ENCODE results near the gene SYNGR4.
"Not testable (repeated sequence)": the region's sequence is repeated elsewhere in the genome, so short reads cannot be mapped to it uniquely, and the experiment has no call there.

Gene SYNGR4, protein sequence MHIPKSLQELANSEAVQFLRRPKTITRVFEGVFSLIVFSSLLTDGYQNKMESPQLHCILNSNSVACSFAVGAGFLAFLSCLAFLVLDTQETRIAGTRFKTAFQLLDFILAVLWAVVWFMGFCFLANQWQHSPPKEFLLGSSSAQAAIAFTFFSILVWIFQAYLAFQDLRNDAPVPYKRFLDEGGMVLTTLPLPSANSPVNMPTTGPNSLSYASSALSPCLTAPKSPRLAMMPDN

DNA sequence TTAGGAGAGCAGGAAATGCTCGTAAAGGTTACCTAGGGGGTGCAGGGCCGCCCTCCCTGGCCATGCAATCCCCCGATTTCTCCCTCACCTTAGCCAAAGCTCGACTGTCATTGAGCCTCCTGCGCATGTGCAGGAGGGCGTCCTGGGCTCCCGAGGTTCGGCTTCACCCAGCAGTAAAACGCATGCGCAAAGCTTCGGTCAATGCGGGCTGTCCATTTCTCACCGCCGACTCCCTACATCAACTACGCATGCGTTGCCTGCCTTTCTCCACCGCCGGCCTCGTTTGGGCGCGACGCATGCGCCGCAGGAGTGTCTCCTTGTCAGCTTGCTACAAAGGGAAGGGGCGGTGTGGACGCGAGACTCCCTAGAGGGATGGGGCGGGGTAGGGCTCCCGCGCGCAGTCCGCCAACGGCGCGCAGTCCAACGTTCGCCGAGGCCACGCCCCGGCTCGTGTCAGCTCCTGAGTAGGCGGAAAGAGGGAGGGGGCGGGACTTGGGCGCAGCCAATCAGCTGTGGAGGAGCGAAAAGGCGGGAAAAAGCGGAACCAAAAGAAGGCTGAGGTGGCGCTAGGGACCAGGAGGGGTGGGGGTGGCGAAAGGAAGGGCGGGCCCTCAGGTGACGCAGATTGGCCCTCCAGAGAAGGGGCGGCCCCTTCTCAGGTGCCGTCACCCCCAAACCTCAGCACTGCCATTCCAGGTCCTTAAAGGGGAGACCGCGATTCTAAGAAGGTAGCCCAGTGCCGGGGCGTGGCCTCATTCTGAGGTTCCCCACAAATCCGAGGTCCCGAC lies at the start of gene SYNGR4, which contains the start of gene TMEM143:
Gene SYNGR4, plus strand, starts transcription at position 558 of the 788 bp plus-strand sequence. CDS start 1,476 bp downstream, outside the sequence.
Gene TMEM143, minus strand, starts transcription at position 131 of the 788 bp plus-strand sequence. Its CDS starts 20 bp downstream, at position 111.
- peak; percentile 98 for DNase-seq

DNA sequence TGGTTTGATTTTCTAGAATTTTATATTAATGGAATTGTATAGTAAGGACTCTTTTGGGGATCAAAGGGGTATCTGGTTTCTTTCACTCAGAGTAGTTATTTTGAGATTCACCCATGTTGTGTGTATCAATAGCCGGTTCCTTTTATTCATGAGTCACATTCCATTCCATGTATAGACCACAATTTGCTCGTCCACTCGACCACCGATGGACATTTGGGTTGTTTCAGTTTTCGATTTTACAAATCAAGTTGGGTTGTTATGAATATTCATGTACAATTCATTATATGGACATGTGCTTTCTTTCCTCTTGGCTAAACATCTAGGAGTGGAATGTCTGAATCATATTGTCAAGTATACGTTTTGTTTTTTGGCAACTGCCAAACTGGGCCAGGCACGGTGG lies 48.5 kb upstream of the SYNGR4 start:
- DNase-seq: no peak

DNA sequence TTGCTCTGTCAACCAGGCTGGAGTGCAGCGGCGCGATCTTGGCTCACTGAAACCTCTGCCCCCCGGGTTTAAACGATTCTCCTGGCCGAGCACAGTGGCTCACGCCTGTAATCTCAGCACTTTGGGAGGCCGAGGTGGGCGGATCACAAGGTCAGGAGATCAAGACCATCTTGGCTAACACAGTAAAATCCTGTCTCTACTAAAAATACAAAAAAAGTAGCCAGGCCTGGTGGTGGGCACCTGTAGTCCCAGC lies 46.5 kb upstream of the SYNGR4 start:
- DNase-seq: not testable (repeated sequence)

DNA sequence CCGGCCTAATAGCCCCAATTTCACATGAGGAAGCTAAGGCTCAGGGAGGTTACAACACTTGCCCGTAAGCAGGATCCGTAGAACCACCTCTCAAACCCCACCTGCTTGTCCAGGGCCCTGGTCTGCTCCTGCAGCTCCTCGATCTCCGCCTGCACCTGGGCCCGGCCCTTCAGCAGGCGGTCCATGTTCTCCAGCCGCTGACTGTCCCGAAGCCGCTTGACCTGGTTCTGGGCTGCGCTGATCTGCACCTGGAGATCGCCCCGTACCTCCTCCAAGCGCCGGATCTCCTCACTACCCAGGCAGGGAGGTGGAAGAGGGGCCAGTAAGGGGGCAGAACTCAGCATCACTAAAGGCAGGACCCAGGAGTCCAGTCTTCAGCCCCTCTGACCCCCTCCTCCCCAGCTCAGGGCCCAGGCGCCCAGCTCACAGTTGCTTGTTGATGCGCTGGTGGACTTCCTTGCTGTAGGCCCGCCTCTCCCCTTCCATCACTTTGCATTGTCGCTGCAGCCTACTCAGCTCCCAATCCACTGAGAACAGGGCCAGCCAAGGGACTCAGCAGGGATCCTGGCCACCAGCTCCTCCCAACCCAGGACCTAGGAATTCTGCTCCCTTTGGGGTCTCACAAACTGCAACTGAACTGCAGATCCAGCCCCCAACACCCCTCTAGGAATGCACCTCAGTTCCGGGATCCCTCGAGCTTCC lies 45.7 kb upstream of the SYNGR4 start:
- no peak for DNase-seq

DNA sequence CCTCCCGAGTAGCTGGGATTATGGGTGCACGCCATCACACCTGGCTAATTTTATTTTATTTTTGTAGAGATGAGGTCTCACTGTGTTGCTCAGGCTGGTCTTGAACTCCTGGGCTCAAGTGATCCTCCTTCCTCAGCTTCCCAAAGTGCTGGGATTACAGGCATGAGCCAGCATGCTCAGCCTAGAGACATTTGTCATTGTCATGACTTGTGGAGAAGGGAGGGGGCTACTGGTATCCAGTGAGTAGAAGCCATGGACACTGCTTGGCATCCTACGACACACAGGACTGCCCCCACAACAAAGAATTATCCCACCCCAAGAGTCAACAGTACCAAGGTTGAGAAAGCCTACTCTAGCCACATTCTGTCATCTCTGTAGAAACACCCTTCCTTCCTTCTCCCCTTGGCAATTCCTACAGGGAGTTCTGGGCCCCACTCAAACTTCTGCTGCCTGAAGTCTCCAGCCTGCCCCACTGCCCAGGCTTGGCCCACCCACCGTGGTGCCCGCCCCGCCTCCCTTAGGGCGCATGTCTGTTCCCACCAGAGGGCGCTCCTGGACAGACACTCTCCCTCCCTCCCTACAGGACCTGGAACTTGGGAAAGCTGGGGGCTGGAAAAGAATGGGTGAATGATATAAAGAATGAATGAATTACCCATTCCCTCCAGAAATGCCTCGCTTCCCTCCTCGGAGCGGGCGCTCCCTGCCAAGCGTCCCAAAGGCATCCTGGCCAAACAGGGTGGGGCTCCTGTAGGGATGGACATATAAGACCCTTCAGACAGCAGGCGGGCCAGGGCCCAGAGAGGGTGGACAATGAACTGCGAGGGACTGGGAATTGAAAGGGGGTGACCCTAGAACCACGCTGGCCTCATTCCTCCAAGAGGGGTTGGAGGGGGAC lies 44.3 kb upstream of the SYNGR4 start:
- peak; percentile 56 to 62 for DNase-seq

DNA sequence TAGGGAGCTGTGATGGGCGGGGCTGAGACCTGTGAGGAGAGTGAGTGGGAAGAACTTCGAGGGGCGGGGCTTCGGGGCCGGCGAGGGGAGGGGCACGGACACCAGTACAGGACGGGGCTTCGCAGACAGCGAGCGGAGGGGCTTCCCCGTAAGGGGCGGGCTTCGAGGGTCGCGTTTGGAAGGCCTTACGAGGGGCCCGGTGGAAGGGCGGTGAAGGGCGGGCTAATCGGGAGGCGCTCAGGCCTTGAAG lies 42.9 kb upstream of the SYNGR4 start:
- peak; percentile 94 to 96 for DNase-seq

DNA sequence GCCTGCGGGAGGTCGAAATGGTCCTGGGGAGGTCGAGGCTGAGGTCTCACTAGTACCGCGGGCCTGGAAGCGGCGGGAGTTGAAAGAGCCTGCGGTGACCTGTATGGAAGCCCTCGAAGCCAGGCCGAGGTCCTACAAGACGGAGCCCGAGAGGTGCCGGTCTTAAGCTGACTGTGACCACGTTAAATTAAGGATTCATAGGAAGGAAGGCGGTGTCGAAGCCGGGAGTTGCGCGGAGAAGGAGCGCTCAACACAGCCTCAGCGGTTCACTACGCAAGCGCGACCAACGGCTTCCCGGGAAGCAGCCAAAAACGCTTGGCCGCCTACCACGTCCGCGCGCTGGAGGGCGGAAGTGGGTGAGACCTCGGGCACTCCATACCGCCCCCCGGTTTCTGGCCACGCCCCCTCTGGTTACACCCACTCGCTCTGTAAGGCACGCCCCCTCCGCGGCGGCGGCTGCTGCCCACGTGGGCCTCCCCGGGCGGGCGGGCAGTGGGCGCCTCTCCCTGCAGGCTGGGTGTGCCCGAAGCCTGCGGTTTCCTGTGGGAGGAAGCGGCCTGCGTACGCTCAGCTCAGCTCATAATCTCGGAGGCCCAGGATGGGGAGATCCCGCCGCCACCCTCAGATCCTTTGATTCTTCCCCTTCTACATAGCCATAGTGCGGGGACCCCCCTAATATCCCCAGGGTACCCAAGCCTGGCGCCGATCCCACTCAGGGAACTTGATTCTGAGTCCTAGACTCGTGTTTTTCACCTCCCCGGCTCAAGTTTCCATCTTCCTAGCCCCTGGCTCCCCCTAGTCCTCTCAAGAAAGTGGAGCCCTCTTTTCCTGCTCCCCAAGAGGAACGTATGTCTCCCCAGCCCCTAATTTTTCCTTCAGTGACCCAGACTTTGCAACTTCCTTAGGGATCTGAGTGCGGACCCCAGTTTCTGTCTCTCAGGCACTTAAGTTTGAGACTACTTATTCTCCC lies 42.3 kb upstream of the SYNGR4 start:
- DNase-seq: peak; percentile 90 to 94

DNA sequence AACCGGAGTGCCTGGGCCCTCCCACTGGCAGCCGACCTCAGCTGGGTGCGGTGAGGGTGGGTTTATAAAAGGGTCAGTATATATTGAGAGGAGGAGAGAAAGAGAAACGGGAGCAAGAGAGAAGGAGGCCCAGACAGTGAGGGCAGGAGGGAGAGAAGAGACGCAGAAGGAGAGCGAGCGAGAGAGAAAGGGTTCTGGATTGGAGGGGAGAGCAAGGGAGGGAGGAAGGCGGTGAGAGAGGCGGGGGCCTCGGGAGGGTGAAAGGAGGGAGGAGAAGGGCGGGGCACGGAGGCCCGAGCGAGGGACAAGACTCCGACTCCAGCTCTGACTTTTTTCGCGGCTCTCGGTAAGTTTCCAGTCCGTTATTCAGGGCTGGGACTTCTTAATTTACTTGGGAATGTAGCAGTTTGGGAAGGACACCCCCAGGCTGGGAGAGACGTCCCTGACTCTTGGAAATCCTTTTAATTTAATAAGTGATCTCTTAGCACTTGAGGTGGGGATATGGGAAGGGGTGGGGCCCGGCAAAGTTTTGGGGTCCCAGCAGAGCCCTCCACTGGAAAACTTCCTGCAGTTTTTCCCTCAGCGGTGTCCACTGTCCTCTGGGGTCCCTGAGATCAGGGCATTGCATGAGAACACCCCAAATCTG lies 38.8 kb upstream of the SYNGR4 start, which contains the start of gene EMP3:
Gene EMP3, plus strand, starts transcription at position 288 of the 646 bp plus-strand sequence. CDS start 1,293 bp downstream, outside the sequence.
- peak; percentile 83 to 93 for DNase-seq

DNA sequence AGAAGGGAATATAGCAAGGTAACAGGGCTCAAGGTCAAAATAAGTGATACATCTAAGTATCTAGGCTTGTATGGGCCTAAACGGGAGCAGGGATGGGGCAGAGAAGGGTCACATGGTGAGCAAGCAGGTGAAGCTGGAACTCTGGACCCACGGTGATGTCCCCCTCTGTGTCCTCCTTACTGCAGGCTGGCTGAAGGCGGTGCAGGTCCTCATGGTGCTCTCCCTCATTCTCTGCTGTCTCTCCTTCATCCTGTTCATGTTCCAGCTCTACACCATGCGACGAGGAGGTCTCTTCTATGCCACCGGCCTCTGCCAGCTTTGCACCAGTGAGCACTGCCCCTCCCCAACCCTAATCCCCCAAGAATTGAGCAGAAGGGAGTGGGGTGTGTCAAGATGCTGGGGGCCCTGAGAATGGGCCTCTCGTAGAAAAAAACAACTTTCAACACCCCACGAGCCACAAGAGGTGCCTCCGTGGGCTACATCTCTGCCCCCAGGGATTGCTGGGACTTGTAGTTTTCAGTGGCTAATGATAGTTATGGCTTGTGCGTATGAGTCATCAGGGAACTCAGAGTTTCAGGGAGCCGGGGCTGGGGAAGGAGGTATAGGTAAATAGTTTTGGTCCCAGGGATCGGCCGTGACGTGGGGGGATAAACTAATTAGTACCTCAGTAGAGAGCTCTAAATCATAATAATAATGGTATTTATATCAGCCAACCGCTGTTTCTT lies 34.8 kb upstream of the SYNGR4 start:
- peak; percentile 34 to 48 for DNase-seq

DNA sequence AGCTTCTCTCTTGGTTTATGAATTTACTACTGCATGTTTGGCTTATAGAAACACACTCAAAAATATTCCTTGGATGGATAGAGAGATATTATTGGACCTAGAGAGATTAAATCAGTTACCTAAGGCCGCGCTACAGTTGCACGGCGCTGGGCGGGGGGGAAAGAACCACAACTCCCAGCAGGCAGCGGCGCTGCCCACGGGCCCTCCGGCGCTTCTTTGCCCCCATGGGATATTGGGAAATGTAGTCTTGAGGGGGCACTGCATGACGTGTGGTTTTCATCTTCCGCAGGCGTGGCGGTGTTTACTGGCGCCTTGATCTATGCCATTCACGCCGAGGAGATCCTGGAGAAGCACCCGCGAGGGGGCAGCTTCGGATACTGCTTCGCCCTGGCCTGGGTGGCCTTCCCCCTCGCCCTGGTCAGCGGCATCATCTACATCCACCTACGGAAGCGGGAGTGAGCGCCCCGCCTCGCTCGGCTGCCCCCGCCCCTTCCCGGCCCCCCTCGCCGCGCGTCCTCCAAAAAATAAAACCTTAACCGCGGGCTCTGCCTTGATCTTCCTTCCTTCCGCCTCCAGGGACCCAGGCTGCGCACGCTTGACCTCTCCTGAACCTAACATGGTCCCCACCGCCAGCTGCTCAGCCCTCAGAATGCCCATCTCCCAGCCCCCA lies 34.0 kb upstream of the SYNGR4 start:
- peak; percentile 93 for DNase-seq

DNA sequence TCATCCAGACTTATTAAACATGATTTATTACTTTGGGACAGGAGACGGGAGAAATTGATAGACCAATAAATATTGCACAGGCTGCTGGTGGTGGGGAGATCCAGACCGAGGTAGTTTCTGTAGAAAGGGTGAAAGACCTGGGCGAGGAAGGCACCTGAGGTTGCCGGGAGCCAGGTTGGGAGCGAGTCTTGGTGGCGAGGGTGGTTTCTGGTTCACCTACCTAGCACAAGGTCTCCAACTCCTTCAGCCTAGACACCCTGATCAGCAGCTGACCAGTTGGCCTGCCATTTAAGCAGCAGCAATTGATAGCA lies 31.9 kb upstream of the SYNGR4 start:
- no peak for DNase-seq

DNA sequence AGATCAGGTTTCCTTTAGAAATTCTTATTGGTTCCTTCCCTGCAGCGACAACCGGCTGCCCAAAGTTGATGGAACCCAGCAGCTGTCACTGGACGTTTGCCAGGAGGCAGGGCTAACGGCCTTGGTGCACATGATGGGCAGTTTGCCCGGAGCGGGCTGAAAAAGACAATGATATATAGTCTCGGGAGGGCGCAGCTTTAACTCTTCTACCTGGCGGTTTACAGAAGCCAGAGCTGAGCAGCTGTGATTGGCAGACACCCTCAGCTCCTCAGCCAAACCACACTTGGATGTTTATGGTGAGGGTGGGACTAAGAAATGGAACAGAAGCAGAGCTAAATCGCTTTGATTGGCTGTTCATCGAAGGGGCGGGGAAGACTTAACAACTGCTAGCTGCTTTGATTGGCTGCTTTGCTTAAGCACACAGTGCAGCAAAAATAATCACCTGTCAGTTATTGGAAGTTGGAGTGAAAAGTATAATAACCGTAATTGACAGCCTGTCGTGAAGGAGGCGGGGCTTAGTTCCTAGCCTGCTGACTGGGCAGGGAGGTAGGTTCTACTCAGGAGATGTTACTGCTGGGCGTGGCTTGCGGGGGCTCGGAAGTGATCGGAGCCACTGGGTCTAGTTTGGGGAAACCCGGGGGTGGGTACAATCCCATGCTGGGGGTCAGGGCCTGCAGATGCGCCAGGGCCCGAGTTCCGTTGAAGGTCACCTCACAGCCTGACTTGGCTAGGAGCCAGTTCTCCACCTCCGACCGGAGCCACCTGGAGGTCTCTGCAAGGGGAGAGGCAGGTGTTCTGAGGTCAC lies 31.3 kb upstream of the SYNGR4 start:
- peak; percentile 97 to 98 for DNase-seq

DNA sequence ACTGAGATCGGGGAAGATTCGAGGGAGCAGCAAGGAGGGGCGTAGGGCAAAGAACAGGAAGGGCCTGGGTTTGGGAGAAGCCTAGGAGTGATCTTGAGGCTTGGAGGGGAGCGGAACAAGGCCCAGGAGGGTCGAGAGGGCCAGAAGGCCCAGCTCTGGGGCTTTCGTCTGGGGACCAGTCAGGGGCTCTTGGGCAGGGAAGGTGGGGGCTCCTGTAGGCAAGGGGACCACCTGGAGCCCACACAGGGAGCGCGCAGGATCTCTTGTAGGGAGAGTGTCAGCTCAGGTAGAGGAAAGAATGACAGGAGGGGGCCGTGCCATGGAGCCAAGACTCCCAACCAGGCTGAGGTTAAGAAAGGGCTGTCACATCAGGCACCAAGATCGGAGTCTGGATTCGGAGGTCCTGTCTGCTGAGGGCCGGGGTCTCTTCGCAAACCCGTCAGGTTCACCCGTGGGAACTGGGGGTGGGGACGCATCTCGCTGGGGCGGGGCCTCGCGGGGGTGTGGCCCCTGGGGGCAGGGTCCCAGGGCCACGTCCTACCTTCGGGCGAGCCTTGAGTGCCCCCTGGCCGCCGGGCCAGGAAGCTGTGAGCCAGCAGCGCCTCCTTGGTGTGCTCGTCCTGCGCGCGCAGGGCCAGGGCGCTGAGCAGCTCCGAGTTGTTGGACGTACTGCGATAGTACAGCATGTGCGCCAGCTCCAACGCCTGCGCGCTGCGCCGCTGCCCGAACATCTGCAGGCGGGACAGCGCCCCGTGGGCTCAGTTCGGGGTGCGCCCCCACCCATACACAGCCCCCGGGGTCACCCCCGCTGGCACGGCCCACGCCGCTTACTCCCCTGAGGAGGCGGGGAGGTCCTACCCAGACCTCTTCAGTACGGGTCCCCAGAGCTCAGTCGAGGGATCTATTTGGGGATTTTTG lies 30.4 kb upstream of the SYNGR4 start:
- DNase-seq: peak; percentile 90 to 91

DNA sequence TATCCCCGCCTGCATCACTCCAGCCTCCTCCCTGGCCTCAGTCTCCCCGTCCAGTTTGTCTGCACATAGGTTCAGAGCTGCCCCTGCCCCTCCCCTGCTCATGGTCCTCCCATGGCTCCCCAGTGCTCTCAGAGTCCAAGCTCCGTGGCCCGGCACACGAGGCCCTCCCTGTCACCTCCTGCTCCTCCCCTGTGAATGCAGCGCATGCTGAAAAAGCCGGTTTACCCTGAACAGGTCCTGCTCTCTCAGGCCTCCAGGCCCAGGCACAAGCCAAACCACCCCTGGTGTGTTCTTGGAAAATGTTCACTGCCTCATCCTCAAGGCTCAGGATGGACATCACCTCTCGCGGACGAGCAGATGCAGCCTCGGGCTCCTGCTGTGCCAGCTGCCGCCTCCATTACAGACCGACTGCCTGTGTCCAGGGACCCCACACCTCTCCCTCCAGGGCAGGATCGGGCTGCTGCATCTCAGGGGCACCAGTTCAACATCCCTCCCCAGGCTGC lies 25.9 kb upstream of the SYNGR4 start:
- no peak for DNase-seq

DNA sequence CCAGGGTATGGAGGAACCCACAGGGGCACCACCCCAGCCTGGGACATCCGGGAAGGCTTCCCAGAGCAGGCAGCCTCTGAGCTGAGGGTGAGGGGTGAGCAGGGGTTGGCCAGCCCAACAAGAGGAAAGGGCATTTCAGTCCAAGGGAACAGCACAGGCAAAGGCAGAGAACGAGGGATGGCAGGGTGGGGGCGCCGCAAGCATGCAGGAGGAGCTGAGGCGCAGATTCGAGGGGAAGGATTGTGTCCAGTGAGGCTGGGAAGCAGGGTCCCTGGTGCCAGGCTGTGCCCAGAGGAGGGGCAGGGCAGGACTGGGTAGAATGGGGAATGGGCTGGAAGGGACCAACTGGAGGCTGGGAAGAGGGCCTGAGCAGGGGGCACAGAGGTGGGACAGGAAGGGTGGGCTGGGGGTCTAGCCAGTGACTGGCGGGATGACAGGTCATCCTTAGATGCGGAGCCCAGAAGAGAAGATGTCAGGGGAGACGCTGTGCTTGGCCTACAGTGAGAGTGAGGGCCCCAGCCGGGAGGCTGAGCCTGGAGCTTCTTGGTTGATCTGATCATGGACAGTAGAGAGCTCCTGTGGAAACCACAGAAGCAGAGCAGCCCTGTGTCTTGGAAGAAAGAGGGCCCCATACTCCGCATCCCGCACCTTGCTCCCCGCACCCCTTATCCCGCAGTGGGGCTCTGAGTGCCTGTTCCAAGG lies 25.2 kb upstream of the SYNGR4 start:
- no peak for DNase-seq

DNA sequence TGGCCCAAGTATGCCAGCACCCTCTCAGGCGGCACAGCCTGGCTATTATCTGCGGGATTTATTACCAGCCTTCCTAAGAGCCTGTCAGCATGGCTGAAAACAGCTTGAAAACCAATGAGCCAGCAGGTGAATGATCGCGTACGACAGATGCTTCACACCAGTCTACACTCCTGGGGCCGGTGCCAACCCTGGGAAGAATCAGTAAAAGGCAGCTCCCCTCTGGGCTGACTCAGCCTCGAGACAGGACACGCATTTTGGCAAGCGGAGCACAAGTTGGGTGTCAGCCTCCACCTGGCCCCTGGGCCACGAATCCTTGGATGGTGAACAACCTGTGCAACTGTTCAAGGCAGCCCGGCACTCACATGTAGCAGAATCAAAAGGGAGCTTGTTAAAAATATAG lies 23.2 kb upstream of the SYNGR4 start:
- DNase-seq: no peak
